HEK293 (cell line): ENCODE data around the gene BBS9.

Experiments used
- CTCF ChIA-PET: fragments of 350-600 bp; formaldehyde crosslinking; extraction: SDS; loops from one replicate; lab custom pipeline; 2021; ENCODE audit warnings: antibody characterized with exemption; lab: Yijun Ruan, JAX
- POLR2A ChIA-PET: fragments of 300-600 bp; formaldehyde crosslinking; extraction: SDS; loops from one replicate; lab custom pipeline; 2020; ENCODE audit warnings: antibody characterized with exemption, inconsistent platforms; lab: Yijun Ruan, JAX
- H3K27ac ChIP-seq: fragments of 200-500 bp; sonication (Bioruptor generic); 2 replicates; pipeline ENCODE4 v1.5.1; 2014; ENCODE audit warnings: low read depth, low read length, control low read depth, inconsistent platforms; ENCODE audit errors: extremely low read depth
- H3K36me3 ChIP-seq, 2 experiments: fragments of 200-500 bp in 1 of 2; sonication (Bioruptor generic) in 1 of 2; 1 replicate in 1 of 2; 2 replicates in 1 of 2; pipeline ENCODE4 v1.5.1; 2014 to 2017; ENCODE audit warnings: inconsistent platforms in 2 of 2, low read length in 2 of 2; ENCODE audit not compliant: control insufficient read depth in 2 of 2, insufficient read depth in 1 of 2
- H3K4me1 ChIP-seq: fragments of 200-500 bp; sonication (Bioruptor generic); 2 replicates; pipeline ENCODE4 v1.5.1; 2014; ENCODE audit warnings: mild to moderate bottlenecking, low read length, inconsistent platforms; ENCODE audit not compliant: control insufficient read depth, insufficient read depth
- H3K4me3 ChIP-seq: 2 replicates; pipeline ENCODE4 v1.5.1; 2011; ENCODE audit warnings: low read depth, mild to moderate bottlenecking, control low read depth, low read length, moderate library complexity
- H3K9me3 ChIP-seq: fragments of 200-500 bp; sonication (Bioruptor generic); 2 replicates; pipeline ENCODE4 v1.5.1; 2014; ENCODE audit warnings: low read depth, low read length, inconsistent platforms; ENCODE audit not compliant: control insufficient read depth, insufficient read depth
- GLIS2 ChIP-seq: fragments of 450-650 bp; formaldehyde crosslinking; IDR thresholded peaks from 2 replicates; pipeline ENCODE4 v1.5.1; 2016; ENCODE audit warnings: missing biosample characterization, missing genetic modification characterization
- IKZF3 ChIP-seq: fragments of 450-650 bp; IDR thresholded peaks from 2 replicates; pipeline ENCODE4 v1.5.0; 2018; ENCODE audit warnings: missing biosample characterization, mild to moderate bottlenecking, missing genetic modification characterization, moderate library complexity
- KLF10 ChIP-seq: fragments of 450-650 bp; IDR thresholded peaks from 2 replicates; pipeline ENCODE4 v1.5.1; 2018; ENCODE audit warnings: missing biosample characterization, mild to moderate bottlenecking, missing genetic modification characterization
- ZNF266 ChIP-seq: fragments of 450-650 bp; formaldehyde crosslinking; IDR thresholded peaks from 2 replicates; pipeline ENCODE4 v1.5.1; 2016; ENCODE audit warnings: missing biosample characterization, missing genetic modification characterization, low read depth
- ZNF548 ChIP-seq: fragments of 450-650 bp; formaldehyde crosslinking; IDR thresholded peaks from 2 replicates; pipeline ENCODE4 v1.5.1; 2016; ENCODE audit warnings: missing biosample characterization, missing genetic modification characterization
- ZNF629 ChIP-seq: fragments of 450-650 bp; formaldehyde crosslinking; IDR thresholded peaks from 2 replicates; pipeline ENCODE4 v1.5.1; 2017; ENCODE audit warnings: missing biosample characterization, missing genetic modification characterization
- ZNF658 ChIP-seq: fragments of 450-650 bp; formaldehyde crosslinking; IDR thresholded peaks from 2 replicates; pipeline ENCODE4; 2016; ENCODE audit warnings: missing biosample characterization, missing genetic modification characterization
- ZNF768 ChIP-seq: fragments of 450-650 bp; formaldehyde crosslinking; IDR thresholded peaks from 2 replicates; pipeline ENCODE4 v1.5.1; 2018; ENCODE audit warnings: missing biosample characterization, mild to moderate bottlenecking, missing genetic modification characterization
- TF ChIP-seq, protein P1 (sequence below): fragments of 450-650 bp; formaldehyde crosslinking; conservative IDR thresholded peaks from 2 replicates; pipeline ENCODE4 v1.5.1; 2016; ENCODE audit warnings: low read depth, missing biosample characterization, missing genetic modification characterization
- TF ChIP-seq, protein P2 (sequence below): fragments of 450-650 bp; formaldehyde crosslinking; IDR thresholded peaks from 2 replicates; pipeline ENCODE4 v1.5.1; 2016; ENCODE audit warnings: missing biosample characterization, missing genetic modification characterization, borderline replicate concordance
- TF ChIP-seq, protein P3 (sequence below): fragments of 450-650 bp; IDR thresholded peaks from 2 replicates; pipeline ENCODE4 v1.5.1; 2018; ENCODE audit warnings: missing biosample characterization, mild to moderate bottlenecking, missing genetic modification characterization
- TF ChIP-seq, protein P4 (sequence below): fragments of 450-650 bp; formaldehyde crosslinking; IDR thresholded peaks from 2 replicates; pipeline ENCODE4 v1.5.1; 2016; ENCODE audit warnings: missing biosample characterization, missing genetic modification characterization
- TF ChIP-seq, protein P5 (sequence below): fragments of 450-650 bp; formaldehyde crosslinking; IDR thresholded peaks from 2 replicates; pipeline ENCODE4 v1.5.1; 2017; ENCODE audit warnings: missing biosample characterization, missing genetic modification characterization
- TF ChIP-seq, protein P6 (sequence below): fragments of 450-650 bp; formaldehyde crosslinking; IDR thresholded peaks from 2 replicates; pipeline ENCODE4 v1.5.1; 2016; ENCODE audit warnings: missing biosample characterization, missing genetic modification characterization

Gene BBS9

DNA sequence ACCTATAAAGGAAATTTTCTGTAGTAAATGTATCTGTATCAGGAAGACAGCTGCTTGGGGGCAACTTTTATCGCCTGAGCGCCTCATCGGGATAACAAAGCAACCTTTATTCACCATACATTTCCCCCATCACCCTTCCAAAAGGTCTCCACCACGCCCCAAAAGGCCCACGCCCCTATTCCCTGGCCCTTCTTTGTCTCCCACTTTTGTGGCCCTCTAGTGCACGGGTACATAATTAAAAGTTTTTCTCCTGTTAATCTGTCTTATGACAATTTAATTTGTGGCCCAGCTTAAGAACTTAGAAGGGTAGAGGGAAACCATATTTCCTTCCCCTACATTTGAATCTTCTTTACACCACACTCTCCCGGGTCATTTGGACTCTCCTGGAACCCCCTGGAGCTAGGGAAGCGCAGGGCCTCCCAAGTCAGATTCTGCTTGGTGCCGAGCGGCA is 20.8 kb upstream of the BBS9 start (continued):
- TF ChIP-seq GLIS2 (tag by site-specific recombination) = 0 out of 2 replicates have a peak, but pooled peaks have one; percentile 23
- TF ChIP-seq, protein P1, sequence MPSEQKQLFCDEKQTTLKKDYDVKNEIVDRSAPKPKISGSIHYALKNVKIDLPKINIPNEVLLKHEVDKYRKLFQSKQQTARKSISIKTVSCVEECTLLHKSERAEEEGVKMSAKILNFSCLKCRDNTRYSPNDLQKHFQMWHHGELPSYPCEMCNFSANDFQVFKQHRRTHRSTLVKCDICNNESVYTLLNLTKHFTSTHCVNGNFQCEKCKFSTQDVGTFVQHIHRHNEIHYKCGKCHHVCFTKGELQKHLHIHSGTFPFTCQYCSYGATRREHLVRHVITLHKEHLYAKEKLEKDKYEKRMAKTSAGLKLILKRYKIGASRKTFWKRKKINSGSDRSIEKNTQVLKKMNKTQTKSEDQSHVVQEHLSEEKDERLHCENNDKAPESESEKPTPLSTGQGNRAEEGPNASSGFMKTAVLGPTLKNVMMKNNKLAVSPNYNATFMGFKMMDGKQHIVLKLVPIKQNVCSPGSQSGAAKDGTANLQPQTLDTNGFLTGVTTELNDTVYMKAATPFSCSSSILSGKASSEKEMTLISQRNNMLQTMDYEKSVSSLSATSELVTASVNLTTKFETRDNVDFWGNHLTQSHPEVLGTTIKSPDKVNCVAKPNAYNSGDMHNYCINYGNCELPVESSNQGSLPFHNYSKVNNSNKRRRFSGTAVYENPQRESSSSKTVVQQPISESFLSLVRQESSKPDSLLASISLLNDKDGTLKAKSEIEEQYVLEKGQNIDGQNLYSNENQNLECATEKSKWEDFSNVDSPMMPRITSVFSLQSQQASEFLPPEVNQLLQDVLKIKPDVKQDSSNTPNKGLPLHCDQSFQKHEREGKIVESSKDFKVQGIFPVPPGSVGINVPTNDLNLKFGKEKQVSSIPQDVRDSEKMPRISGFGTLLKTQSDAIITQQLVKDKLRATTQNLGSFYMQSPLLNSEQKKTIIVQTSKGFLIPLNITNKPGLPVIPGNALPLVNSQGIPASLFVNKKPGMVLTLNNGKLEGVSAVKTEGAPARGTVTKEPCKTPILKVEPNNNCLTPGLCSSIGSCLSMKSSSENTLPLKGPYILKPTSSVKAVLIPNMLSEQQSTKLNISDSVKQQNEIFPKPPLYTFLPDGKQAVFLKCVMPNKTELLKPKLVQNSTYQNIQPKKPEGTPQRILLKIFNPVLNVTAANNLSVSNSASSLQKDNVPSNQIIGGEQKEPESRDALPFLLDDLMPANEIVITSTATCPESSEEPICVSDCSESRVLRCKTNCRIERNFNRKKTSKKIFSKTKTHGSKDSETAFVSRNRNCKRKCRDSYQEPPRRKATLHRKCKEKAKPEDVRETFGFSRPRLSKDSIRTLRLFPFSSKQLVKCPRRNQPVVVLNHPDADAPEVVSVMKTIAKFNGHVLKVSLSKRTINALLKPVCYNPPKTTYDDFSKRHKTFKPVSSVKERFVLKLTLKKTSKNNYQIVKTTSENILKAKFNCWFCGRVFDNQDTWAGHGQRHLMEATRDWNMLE (tag by site-specific recombination) = no peak
- 0 out of 2 replicates have a peak, but pooled peaks have one; percentile 28 for TF ChIP-seq IKZF3 (tag by site-specific recombination)
- TF ChIP-seq, all 188 proteins: peak for 13

DNA sequence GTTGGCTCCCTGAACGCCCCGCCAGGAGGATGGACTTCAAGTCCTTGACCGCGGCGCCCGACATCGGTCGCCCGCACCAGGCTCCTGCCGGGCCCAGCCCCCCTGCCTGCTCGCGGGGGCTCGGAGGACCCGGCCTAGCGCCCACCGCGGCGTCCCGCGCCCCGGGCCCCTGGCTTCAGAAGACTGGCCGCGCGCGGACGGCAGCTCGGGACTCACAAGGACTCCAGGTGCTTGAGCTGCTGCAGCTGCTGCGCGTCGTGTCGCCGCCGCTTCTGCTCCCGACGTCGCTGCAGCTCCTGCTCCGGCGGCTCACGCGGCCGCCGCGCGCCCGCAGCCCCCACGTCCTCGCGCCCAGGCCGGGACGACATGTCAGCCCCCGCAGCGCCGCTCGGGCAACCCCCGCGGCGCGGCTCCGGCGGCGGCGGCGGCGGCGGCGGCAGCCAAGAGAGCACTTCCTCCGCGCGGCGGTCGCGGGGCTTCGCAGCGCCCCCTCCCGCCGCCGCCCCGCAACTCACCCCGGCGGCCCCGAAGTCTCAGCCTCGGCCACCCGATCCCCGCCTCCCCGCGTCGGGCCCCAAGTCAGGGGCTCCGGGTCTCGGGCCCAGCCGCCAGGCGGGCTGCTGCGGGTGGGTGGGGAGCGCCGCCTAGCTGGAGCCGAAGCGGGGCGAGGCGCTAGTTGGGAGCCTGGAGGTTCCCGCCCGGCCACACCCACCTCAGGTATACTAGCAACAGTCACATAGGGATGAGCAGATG is 20.2 kb upstream of the BBS9 start, which contains the start of gene RP9:
RP9 (minus strand) TSS at position 400 of the 753 bp plus-strand sequence; CDS start at position 368, 32 bp downstream.
- H3K4me1 ChIP-seq = peaks cover 10% of the 10 kb centered on the region
- CTCF ChIA-PET = interaction anchor here (0.5 to 3.7 kb wide), 19 partner anchors 9 to 1596 kb away, joined by 3 to 22 read pairs (median 3); partner anchors contain the start of gene NT5C3A
- no peaks in the 10 kb centered on the region for H3K9me3 ChIP-seq
- H3K27ac ChIP-seq = peak within 1 kb of the TSS; percentile 91
- peak within 1 kb of the TSS; percentile 93 for H3K4me3 ChIP-seq
- POLR2A ChIA-PET = interaction anchor here (0.7 to 2.5 kb wide), 5 partner anchors 9 to 1156 kb away, joined by 3 to 17 read pairs (median 4); partner anchors contain the start of genes LSM5 and NT5C3A
- no peaks in the 10 kb centered on the region; a peak in 1 of 3 replicates for H3K36me3 ChIP-seq
- TF ChIP-seq ZNF768 (tag by site-specific recombination) (no peak), ZNF629 (no peak), ZNF548 (tag by site-specific recombination) (no peak), KLF10 (tag by site-specific recombination) (peak; percentile 61; the same call in 1 of the 2 replicates), ZNF266 (tag by site-specific recombination) (no peak), ZNF658 (tag by site-specific recombination) (no peak)
- TF ChIP-seq, protein P2, sequence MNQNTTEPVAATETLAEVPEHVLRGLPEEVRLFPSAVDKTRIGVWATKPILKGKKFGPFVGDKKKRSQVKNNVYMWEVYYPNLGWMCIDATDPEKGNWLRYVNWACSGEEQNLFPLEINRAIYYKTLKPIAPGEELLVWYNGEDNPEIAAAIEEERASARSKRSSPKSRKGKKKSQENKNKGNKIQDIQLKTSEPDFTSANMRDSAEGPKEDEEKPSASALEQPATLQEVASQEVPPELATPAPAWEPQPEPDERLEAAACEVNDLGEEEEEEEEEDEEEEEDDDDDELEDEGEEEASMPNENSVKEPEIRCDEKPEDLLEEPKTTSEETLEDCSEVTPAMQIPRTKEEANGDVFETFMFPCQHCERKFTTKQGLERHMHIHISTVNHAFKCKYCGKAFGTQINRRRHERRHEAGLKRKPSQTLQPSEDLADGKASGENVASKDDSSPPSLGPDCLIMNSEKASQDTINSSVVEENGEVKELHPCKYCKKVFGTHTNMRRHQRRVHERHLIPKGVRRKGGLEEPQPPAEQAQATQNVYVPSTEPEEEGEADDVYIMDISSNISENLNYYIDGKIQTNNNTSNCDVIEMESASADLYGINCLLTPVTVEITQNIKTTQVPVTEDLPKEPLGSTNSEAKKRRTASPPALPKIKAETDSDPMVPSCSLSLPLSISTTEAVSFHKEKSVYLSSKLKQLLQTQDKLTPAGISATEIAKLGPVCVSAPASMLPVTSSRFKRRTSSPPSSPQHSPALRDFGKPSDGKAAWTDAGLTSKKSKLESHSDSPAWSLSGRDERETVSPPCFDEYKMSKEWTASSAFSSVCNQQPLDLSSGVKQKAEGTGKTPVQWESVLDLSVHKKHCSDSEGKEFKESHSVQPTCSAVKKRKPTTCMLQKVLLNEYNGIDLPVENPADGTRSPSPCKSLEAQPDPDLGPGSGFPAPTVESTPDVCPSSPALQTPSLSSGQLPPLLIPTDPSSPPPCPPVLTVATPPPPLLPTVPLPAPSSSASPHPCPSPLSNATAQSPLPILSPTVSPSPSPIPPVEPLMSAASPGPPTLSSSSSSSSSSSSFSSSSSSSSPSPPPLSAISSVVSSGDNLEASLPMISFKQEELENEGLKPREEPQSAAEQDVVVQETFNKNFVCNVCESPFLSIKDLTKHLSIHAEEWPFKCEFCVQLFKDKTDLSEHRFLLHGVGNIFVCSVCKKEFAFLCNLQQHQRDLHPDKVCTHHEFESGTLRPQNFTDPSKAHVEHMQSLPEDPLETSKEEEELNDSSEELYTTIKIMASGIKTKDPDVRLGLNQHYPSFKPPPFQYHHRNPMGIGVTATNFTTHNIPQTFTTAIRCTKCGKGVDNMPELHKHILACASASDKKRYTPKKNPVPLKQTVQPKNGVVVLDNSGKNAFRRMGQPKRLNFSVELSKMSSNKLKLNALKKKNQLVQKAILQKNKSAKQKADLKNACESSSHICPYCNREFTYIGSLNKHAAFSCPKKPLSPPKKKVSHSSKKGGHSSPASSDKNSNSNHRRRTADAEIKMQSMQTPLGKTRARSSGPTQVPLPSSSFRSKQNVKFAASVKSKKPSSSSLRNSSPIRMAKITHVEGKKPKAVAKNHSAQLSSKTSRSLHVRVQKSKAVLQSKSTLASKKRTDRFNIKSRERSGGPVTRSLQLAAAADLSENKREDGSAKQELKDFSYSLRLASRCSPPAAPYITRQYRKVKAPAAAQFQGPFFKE (tag by site-specific recombination) = no peak
- TF ChIP-seq, protein P3, sequence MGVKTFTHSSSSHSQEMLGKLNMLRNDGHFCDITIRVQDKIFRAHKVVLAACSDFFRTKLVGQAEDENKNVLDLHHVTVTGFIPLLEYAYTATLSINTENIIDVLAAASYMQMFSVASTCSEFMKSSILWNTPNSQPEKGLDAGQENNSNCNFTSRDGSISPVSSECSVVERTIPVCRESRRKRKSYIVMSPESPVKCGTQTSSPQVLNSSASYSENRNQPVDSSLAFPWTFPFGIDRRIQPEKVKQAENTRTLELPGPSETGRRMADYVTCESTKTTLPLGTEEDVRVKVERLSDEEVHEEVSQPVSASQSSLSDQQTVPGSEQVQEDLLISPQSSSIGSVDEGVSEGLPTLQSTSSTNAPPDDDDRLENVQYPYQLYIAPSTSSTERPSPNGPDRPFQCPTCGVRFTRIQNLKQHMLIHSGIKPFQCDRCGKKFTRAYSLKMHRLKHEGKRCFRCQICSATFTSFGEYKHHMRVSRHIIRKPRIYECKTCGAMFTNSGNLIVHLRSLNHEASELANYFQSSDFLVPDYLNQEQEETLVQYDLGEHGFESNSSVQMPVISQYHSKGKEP (tag by site-specific recombination) = 0 out of 2 replicates have a peak, but pooled peaks have one; percentile 9
- TF ChIP-seq, protein P4, sequence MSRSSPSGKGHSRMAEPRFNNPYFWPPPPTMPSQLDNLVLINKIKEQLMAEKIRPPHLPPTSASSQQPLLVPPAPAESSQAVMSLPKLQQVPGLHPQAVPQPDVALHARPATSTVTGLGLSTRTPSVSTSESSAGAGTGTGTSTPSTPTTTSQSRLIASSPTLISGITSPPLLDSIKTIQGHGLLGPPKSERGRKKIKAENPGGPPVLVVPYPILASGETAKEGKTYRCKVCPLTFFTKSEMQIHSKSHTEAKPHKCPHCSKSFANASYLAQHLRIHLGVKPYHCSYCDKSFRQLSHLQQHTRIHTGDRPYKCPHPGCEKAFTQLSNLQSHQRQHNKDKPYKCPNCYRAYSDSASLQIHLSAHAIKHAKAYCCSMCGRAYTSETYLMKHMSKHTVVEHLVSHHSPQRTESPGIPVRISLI (tag by site-specific recombination) = no peak
- TF ChIP-seq, protein P5, sequence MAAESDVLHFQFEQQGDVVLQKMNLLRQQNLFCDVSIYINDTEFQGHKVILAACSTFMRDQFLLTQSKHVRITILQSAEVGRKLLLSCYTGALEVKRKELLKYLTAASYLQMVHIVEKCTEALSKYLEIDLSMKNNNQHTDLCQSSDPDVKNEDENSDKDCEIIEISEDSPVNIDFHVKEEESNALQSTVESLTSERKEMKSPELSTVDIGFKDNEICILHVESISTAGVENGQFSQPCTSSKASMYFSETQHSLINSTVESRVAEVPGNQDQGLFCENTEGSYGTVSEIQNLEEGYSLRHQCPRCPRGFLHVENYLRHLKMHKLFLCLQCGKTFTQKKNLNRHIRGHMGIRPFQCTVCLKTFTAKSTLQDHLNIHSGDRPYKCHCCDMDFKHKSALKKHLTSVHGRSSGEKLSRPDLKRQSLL = no peak
- TF ChIP-seq, protein P6, sequence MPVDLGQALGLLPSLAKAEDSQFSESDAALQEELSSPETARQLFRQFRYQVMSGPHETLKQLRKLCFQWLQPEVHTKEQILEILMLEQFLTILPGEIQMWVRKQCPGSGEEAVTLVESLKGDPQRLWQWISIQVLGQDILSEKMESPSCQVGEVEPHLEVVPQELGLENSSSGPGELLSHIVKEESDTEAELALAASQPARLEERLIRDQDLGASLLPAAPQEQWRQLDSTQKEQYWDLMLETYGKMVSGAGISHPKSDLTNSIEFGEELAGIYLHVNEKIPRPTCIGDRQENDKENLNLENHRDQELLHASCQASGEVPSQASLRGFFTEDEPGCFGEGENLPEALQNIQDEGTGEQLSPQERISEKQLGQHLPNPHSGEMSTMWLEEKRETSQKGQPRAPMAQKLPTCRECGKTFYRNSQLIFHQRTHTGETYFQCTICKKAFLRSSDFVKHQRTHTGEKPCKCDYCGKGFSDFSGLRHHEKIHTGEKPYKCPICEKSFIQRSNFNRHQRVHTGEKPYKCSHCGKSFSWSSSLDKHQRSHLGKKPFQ (tag by site-specific recombination) = no peak
